NCI-H526 treated with DMSO at 0.1 percent for 48 hours (cell line): ENCODE results near the gene SH2D3A.
"Not testable (repeated sequence)": the region's sequence is repeated elsewhere in the genome, so short reads cannot be mapped to it uniquely, and the experiment has no call there.

Source experiments
- DNase-seq: peaks from one replicate; lab custom pipeline; 2025; lab: John Stamatoyannopoulos, UW

Gene SH2D3A

GRCh38 chr19:6790194-6791128 lies 23.2 kb upstream of the SH2D3A start:
- DNase-seq, result no peak

GRCh38 chr19:6788896-6789295 lies 21.7 kb upstream of the SH2D3A start:
- no peak for DNase-seq

- no peak for DNase-seq
Observed at GRCh38 chr19:6787393-6787792, 20.2 kb upstream of the SH2D3A start.

GRCh38 chr19:6779206-6779605 lies 12.0 kb upstream of the SH2D3A start:
- no peak for DNase-seq

DNA sequence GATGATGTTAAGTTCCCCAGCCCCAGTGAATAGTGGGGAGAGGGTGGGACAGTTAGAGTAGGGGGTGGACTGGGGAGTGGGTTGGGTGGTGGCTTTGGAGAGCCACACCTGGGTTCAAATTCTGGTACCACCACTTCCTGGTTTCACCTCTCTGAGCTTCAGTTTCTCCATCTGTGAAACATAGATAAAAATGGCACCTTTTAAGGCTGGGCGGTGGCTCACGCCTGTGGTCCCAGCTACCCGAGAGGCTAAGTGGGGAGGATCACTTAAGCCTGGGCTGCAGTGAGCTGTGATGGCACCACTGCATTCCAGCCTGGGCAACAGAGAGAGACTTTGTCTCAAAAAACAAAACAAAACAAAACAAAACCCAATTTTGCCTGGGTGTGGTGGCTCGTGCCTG lies 11.2 kb upstream of the SH2D3A start:
- no peak for DNase-seq

- no peak for DNase-seq
Observed at GRCh38 chr19:6777434-6777833, 10.2 kb upstream of the SH2D3A start.

DNA sequence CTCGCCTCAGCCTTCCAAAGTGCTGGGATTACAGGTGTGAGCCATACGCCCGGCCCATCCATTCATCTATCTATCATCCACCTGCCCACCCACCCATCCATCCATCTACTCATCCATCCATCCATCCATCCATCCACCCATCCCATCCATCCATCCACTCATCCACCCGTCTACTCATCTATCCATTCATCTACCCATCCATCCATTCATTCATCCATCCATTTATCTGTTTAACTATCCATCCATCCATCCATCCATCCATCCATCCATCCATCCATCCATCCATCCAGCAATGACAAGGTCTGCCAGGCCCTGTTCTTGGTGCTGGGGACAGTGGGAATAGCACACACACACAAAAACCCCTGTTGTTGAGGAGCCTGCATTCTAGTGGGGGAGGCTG lies 9.8 kb upstream of the SH2D3A start:
- DNase-seq, result no peak

- DNase-seq, result not testable (repeated sequence)
Observed at GRCh38 chr19:6776045-6776444, 8.8 kb upstream of the SH2D3A start.

DNA sequence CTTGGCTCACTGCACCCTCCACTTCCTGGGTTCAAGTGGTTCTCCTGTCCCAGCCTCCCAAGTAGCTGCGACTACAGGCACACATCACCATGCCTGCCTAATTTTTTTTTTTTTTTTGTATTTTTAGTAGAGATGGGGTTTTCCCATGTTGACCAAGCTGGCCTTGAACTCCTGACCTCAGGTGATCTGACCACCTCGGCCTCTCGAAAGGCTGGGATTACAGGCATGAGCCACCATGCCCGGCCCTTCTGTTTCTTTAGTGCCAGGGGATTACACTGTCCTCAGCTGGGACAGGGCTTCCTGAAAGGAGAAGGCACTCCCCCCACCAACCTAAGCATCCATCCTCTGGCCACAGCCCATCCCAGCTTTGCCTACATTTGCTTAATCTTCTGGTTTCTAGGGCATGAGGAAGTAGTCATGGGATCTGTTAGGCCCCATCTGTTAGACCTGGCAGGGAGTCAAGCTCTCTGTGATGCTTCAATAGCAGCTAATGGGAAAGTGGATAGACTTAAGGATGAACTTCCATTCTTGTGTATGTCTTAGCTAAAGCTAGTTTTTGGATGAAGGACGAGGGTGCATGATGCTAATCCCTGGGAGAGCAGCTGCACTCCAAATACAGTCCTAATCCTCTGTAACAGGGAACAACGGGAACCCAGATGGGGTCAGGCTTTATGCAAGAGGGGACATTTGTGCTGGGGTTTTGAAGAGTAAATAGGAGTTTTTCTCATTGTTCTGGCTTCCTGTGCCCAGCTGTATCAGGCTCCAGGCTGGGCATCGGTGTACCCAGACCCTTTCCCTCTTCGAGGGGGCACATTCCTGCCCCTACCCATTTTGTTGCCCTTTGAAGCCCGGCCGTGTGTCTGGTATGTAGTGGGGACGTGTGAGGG lies 7.8 kb upstream of the SH2D3A start:
- peak; percentile 11 for DNase-seq

- peak; percentile 69 for DNase-seq
Observed at GRCh38 chr19:6773323-6773931, 6.2 kb upstream of the SH2D3A start.

DNA sequence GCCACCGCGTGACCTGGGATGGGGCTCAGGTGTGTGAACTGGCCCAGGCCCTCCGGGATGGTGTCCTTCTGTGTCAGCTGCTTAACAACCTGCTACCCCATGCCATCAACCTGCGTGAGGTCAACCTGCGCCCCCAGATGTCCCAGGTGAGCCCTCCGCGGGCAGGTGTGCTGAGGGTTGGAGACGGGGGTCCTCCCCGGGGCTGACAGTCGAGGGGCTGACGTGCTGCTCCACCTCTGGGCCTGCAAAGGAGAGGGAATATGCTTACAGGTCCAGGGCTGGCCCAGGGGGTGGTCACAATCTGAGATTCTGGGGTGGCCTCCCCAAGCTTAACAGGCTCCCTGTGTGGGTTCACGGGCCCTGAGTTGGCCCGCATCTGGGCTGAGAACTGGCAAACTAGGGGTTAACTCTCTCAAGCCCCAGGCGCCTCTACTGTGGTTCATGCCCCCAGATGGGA lies 5.7 kb upstream of the SH2D3A start:
- DNase-seq, result no peak

GRCh38 chr19:6772028-6772865 lies 5.0 kb upstream of the SH2D3A start, which contains the start of gene VAV1:
VAV1 (plus strand) TSS chr19:6772708; CDS start chr19:6772808, 100 bp downstream.
- DNase-seq, result peak; percentile 12

- not testable (repeated sequence) for DNase-seq
Observed at GRCh38 chr19:6771648-6772027, 4.4 kb upstream of the SH2D3A start.

DNA sequence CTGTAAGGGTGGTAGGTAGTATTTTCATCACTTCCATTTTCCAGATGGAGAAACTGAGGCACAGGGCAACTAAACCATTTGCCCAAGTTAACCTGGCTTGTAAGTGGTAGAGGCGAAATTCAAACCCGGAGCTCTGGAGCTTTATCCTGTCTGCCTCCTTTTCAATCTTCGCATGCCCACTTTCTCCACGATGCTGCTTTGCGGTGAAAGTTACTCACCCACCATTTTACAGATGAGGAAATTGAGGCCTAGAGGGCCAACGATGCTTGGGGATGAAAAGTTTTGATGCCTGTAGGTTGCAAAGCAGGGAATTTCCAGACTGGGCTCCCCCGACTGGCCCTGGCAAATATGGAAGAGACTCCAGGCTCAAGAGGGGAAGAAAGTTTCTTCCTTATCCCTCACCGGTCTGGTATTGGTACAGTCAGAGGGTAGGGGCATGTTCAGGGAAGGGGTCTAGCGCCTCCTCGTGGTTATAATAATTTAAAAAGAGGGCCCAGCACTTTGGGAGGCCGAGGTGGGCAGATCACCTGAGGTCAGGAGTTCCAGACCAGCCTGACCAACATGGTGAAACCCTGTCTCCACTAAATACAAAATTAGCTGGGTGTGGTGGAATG lies 1.9 kb upstream of the SH2D3A start:
- no peak for DNase-seq

GRCh38 chr19:6768236-6768785 lies 1.1 kb upstream of the SH2D3A start:
- DNase-seq, result no peak

GRCh38 chr19:6767081-6767356 lies 216 bp downstream of the SH2D3A start:
- no peak for DNase-seq

DNA sequence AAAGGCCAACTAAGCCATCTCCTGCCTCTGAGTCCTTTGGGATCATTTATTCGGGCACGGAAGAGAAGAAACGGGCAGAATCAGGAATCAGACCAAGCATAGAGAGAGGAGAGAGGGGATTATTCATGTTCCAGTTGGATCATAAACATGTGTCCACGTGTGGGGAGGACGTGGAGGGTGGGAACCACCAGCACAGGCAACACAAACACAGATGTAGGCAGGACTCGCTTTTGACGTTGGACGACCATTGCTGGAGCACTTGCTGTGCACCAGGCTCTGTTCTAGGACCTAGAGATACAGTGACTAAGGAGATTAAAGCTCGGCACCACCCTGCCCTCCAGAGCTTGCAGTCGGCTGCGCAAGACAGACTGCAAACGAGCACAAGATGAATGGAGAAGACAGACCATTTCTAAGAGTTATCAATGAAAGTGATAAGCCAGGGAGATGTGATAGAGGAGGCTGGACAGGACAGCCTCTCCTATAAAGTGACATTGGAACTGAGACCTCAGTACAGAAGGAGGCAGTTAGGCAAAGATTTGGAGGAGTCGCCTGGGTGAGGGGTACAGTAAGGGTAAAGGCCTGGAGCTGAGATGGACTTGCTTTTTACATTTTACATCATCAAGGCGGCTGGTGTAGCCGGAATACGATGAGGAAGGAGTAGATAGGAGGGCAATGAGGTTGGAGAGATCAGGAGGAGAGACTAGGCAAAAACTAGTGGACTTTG lies 716 bp downstream of the SH2D3A start:
- no peak for DNase-seq

GRCh38 chr19:6765738-6766356 lies 1.4 kb downstream of the SH2D3A start:
- peak; percentile 51 for DNase-seq

- not testable (repeated sequence) for DNase-seq
Observed at GRCh38 chr19:6762253-6762797, 4.9 kb downstream of the SH2D3A start.
